Breast epithelium (tissue), 3 donors: Measurements from ENCODE around the gene TNC.

Source experiments
- CTCF ChIP-seq, 3 donors: fragments of 450-650 bp; IDR thresholded peaks; one replicate each; pipeline ENCODE4 v1.5.1; 2016 to 2017; ENCODE audit warnings: antibody characterized with exemption in 3 of 3, mild to moderate bottlenecking in 3 of 3, moderate library complexity in 3 of 3
- POLR2A ChIP-seq: fragments of 450-650 bp; IDR thresholded peaks from one replicate; pipeline ENCODE4 v1.6.1; 2016; ENCODE audit warnings: antibody characterized with exemption, mild to moderate bottlenecking, moderate library complexity
- POLR2AphosphoS5 ChIP-seq, 3 donors: sonication (generic); formaldehyde crosslinking; IDR thresholded peaks; one replicate each; pipeline ENCODE4 v1.6.1; 2017; ENCODE audit warnings: antibody characterized with exemption in 3 of 3

- TF ChIP-seq POLR2AphosphoS5 (IDR thresholded peaks at IDR 0.05), result no peak
- no peak for TF ChIP-seq CTCF (IDR thresholded peaks at IDR 0.05)
- TF ChIP-seq POLR2A, result no peak
Measured at GRCh38 chr9:115130176-115130575, 12.2 kb upstream of the TNC start.
